ENCODE measurements around the gene RAD23B. TPM values are rescaled to one million over a fixed set of nuclear protein-coding genes. Genes with fewer than 3 reads are reported as not detected.
A peak's percentile ranks its signal among the peaks of the same experiment; 100 is the strongest.

RAD23B gene
- 62.8 and 82.8 TPM in 2 replicates for total RNA-seq

- no peak for TF ChIP-seq CTCF (conservative IDR thresholded peaks at IDR 0.05; ENCODE audit: low read depth, low read length)
- peak; percentile 68 for DNase-seq (ENCODE audit: low read depth)
- peak within 1 kb of the TSS; percentile 62 for H3K4me3 ChIP-seq (ENCODE audit: low read depth, low read length)
Measured at GRCh38 chr9:107282759-107283622, at the start of gene RAD23B. Gene RAD23B (plus strand): TSS chr9:107283279. CDS start chr9:107283630, 351 bp downstream.

GRCh38 chr9:107235765-107236442 is 47.2 kb upstream of the RAD23B start:
- H3K4me3 ChIP-seq (ENCODE audit: low read depth, low read length): no peak overlapping the region
- TF ChIP-seq CTCF (conservative IDR thresholded peaks at IDR 0.05; ENCODE audit: low read depth, low read length): no peak
- DNase-seq (ENCODE audit: low read depth): no peak

- DNase-seq (ENCODE audit: low read depth): no peak
- no peak overlapping the region for H3K4me3 ChIP-seq (ENCODE audit: low read depth, low read length)
- TF ChIP-seq CTCF (conservative IDR thresholded peaks at IDR 0.05; ENCODE audit: low read depth, low read length): no peak
Measured at GRCh38 chr9:107237873-107238272, 45.2 kb upstream of the RAD23B start.

GRCh38 chr9:107239474-107239873 is 43.6 kb upstream of the RAD23B start:
- peak; percentile 47 for TF ChIP-seq CTCF (conservative IDR thresholded peaks at IDR 0.05; ENCODE audit: low read depth, low read length)
- no peak for DNase-seq (ENCODE audit: low read depth)
- H3K4me3 ChIP-seq (ENCODE audit: low read depth, low read length): no peak overlapping the region

- no peak for DNase-seq (ENCODE audit: low read depth)
- TF ChIP-seq CTCF (conservative IDR thresholded peaks at IDR 0.05; ENCODE audit: low read depth, low read length): no peak
- no peak overlapping the region for H3K4me3 ChIP-seq (ENCODE audit: low read depth, low read length)
Measured at GRCh38 chr9:107240260-107240659, 42.8 kb upstream of the RAD23B start.

- TF ChIP-seq CTCF (conservative IDR thresholded peaks at IDR 0.05; ENCODE audit: low read depth, low read length): no peak
- no peak overlapping the region for H3K4me3 ChIP-seq (ENCODE audit: low read depth, low read length)
- no peak for DNase-seq (ENCODE audit: low read depth)
Measured at GRCh38 chr9:107242073-107243030, 40.7 kb upstream of the RAD23B start.

Data from epithelial cell of proximal tubule (primary cell).